Measurements from ENCODE around the gene ENTHD1. TPM values are rescaled to one million over a fixed set of nuclear protein-coding genes. Genes with fewer than 3 reads are reported as not detected.

Gene ENTHD1
- total RNA-seq, 4 donors from 2014 or later = 0.42 to 3.3 (median 1.8) TPM

DNA sequence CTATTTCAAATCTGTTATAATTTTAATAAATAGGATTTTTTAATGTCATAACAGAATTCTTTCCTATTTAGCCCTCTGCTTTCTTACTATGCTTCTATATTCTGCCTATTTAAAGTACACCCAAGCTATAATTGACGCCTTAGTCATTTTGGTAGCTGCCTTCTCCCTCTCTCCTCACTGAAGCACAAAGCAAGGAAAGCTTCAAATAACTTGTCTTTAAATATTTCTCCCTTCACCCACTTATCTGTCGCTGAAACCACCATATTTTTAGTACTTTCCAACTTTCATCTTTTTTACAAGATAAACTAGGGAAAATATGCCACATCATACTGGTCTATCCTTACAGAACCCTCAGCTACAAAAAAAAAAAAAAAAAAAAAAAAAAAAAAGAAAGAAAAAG, 127.9 kb downstream of the ENTHD1 start:
- WGBS, 2 donors = 85 to 90% methylated on average over 2 of the region's 2 CpGs
- no peak overlapping the region for H3K27ac ChIP-seq
- H3K4me3 ChIP-seq = no peak overlapping the region
- no peak for DNase-seq (ENCODE audit: low spot score in 2 of 2)
- no peaks in the 10 kb centered on the region for H3K36me3 ChIP-seq
- TF ChIP-seq EP300 (IDR thresholded peaks at IDR 0.05) (no peak), POLR2A (IDR thresholded peaks at IDR 0.05) (no peak)
- TF ChIP-seq, protein P1, sequence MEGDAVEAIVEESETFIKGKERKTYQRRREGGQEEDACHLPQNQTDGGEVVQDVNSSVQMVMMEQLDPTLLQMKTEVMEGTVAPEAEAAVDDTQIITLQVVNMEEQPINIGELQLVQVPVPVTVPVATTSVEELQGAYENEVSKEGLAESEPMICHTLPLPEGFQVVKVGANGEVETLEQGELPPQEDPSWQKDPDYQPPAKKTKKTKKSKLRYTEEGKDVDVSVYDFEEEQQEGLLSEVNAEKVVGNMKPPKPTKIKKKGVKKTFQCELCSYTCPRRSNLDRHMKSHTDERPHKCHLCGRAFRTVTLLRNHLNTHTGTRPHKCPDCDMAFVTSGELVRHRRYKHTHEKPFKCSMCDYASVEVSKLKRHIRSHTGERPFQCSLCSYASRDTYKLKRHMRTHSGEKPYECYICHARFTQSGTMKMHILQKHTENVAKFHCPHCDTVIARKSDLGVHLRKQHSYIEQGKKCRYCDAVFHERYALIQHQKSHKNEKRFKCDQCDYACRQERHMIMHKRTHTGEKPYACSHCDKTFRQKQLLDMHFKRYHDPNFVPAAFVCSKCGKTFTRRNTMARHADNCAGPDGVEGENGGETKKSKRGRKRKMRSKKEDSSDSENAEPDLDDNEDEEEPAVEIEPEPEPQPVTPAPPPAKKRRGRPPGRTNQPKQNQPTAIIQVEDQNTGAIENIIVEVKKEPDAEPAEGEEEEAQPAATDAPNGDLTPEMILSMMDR (IDR thresholded peaks at IDR 0.05) = no peak
- H3K27me3 ChIP-seq = peaks cover 0 to 3% of the 10 kb centered on the region in 2 donors
- H3K4me1 ChIP-seq = no peaks in the 10 kb centered on the region
- H3K9me3 ChIP-seq = peaks cover 0 to 8% (median 1%) of the 10 kb centered on the region in 4 donors

DNA sequence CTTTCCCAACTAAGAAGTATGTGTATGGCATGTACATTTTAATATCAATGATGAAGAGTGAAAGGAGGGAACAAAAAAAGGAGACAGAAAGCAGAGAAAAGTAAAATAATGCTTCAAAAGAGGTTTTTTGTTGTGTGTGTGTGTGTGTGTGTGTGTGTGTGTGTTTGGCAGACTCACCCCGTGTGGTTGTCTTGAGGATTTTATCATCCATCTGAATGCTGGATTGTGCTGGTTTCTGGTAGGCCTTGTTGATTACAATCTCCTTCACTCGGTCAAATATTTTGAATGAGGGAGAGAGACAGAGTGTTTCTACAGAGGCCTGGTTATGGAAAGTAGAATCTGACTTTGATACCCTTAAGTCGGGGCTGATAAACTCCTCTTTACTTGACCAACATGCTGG, 128.5 kb downstream of the ENTHD1 start:
- Histone ChIP-seq H3K4me1 (no peaks in the 10 kb centered on the region), H3K9me3 (peaks cover 0 to 8% (median 3%) of the 10 kb centered on the region in 4 donors), H3K27me3 (peaks cover 0 to 3% of the 10 kb centered on the region in 2 donors), H3K4me3 (no peak overlapping the region), H3K36me3 (no peaks in the 10 kb centered on the region), H3K27ac (no peak overlapping the region)
- DNase-seq (ENCODE audit: low spot score in 2 of 2) = no peak
- TF ChIP-seq, protein P1 (IDR thresholded peaks at IDR 0.05) = no peak
- TF ChIP-seq EP300 (IDR thresholded peaks at IDR 0.05) = no peak
- 44 to 48% methylated on average over 3 of the region's 3 CpGs for WGBS, 2 donors

DNA sequence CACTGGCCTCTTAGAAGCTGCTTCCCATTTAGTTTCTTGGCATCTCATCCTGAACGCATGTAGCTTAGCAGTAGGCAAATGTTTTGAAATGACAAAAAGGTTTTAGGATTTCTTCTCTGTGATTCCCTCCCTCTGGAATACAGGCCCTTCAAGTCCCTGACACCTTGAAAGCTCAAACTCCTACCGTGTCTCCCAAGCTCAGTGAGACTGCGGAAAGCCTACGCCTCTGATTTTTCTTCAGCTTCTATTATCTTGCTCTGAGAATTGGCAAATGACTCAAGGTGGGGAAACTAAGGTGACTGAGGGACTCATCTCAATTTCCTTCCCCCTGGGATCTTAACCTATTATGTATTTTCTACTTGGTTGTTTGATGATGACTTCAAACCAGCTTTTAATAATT, 130.3 kb downstream of the ENTHD1 start:
- TF ChIP-seq, protein P1 (IDR thresholded peaks at IDR 0.05) = no peak
- TF ChIP-seq POLR2A (IDR thresholded peaks at IDR 0.05) = no peak
- no peak for TF ChIP-seq EP300 (IDR thresholded peaks at IDR 0.05)
- no peaks in the 10 kb centered on the region for H3K27me3 ChIP-seq
- H3K4me3 ChIP-seq = no peak overlapping the region
- no peak overlapping the region for H3K27ac ChIP-seq
- no peaks in the 10 kb centered on the region for H3K36me3 ChIP-seq
- H3K9me3 ChIP-seq = peaks cover 0 to 8% (median 3%) of the 10 kb centered on the region in 4 donors
- 81 to 85% methylated on average over 4 of the region's 4 CpGs for whole genome bisulfite sequencing, 2 donors
- no peaks in the 10 kb centered on the region for H3K4me1 ChIP-seq
- DNase-seq (ENCODE audit: low spot score in 2 of 2) = no peak

DNA sequence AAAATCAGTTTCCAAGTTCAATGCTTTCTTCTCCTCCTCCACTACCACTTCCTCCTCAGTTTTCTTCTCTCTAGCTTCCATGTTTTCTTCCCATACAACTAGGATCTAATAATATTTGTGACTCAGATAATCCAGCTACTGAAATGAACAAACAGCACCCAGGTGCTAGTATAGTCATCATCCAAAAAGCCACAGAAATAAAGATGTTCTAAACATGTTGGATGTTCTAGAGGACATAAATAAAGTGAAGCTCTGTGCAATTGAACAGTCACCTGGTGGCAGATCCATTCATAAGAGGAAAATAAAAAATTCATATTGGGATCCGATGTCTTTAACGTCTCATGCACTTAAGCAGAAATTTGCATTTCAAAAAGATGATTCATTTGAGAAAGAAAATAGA, 142.8 kb downstream of the ENTHD1 start:
- Histone ChIP-seq H3K4me3 (no peak overlapping the region), H3K27me3 (no peaks in the 10 kb centered on the region)
- 69 to 75% methylated on average over 2 of the region's 2 CpGs for WGBS, 2 donors

DNA sequence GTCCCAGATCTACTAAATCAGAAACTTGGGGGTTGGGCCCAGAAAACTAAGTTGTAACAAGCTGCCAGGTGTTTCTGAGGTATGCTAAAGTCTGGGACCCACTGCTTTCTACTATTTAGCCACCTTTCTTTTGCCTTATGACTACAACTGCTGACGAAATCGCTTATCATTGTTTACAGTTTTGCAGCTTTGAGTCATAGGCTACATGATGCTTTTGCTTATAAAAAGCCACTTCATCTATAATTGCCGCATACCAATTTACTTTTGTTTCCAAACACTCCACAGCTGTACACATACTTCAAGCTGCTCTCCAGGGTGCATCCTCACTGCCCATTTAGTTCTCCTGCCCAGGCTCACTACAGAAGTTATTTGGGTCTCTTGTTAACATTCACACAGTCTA, 144.7 kb downstream of the ENTHD1 start:
- H3K4me3 ChIP-seq = no peak overlapping the region
- WGBS, 2 donors = 72 to 82% methylated on average over 3 of the region's 3 CpGs
- no peaks in the 10 kb centered on the region for H3K27me3 ChIP-seq
- H3K27ac ChIP-seq = no peak overlapping the region
- TF ChIP-seq, protein P1 (IDR thresholded peaks at IDR 0.05) = no peak
- TF ChIP-seq EP300 (IDR thresholded peaks at IDR 0.05) = no peak
- TF ChIP-seq POLR2A (IDR thresholded peaks at IDR 0.05) = no peak
- no peak for DNase-seq (ENCODE audit: low spot score in 2 of 2)
- no peaks in the 10 kb centered on the region for H3K4me1 ChIP-seq
- no peaks in the 10 kb centered on the region for H3K36me3 ChIP-seq
- no peaks in the 10 kb centered on the region for H3K9me3 ChIP-seq

More for the DNA sequence above, 142.8 kb downstream of the ENTHD1 start:
- DNase-seq (ENCODE audit: low spot score in 2 of 2) = no peak
- Histone ChIP-seq H3K4me1 (no peaks in the 10 kb centered on the region), H3K9me3 (no peaks in the 10 kb centered on the region), H3K36me3 (no peaks in the 10 kb centered on the region), H3K27ac (no peak overlapping the region)
- TF ChIP-seq, protein P1 (IDR thresholded peaks at IDR 0.05) = no peak
- no peak for TF ChIP-seq EP300 (IDR thresholded peaks at IDR 0.05)

Measured in tibial nerve (tissue), 4 donors.